ENCODE results near the gene NEU2.

The NEU2 gene

GRCh38 chr2:233032551-233033320 is at the start of gene NEU2:
Gene NEU2 (plus strand): TSS chr2:233032672. CDS start chr2:233032672, 0 bp downstream.
- Histone ChIP-seq H3K36me3 (no peaks in the 10 kb centered on the region), H3K27ac (no peak within 1 kb of the TSS), H3K4me3 (ENCODE audit: low read depth in 1 of 2, low read length in 1 of 2) (no peak within 1 kb of the TSS), H3K27me3 (no peaks in the 10 kb centered on the region), H3K4me1 (ENCODE audit: control insufficient read depth in 1 of 2, insufficient read depth in 1 of 2, low read depth in 1 of 2, low read length in 1 of 2) (no peaks in the 10 kb centered on the region), H3K9me3 (no peaks in the 10 kb centered on the region)
- no peak for TF ChIP-seq CTCF (IDR thresholded peaks at IDR 0.05)

GRCh38 chr2:232982926-232983668 is 49.4 kb upstream of the NEU2 start:
- Histone ChIP-seq H3K4me3 (ENCODE audit: low read depth in 1 of 2, low read length in 1 of 2) (no peak overlapping the region), H3K9me3 (no peaks in the 10 kb centered on the region), H3K27me3 (peaks cover 9% of the 10 kb centered on the region), H3K36me3 (no peaks in the 10 kb centered on the region), H3K4me1 (ENCODE audit: control insufficient read depth in 1 of 2, insufficient read depth in 1 of 2, low read depth in 1 of 2, low read length in 1 of 2) (no peaks in the 10 kb centered on the region), H3K27ac (no peak overlapping the region)
- no peak for TF ChIP-seq CTCF (IDR thresholded peaks at IDR 0.05)

- H3K36me3 ChIP-seq, result no peaks in the 10 kb centered on the region
- H3K4me1 ChIP-seq (ENCODE audit: control insufficient read depth in 1 of 2, insufficient read depth in 1 of 2, low read depth in 1 of 2, low read length in 1 of 2), result no peaks in the 10 kb centered on the region
- H3K9me3 ChIP-seq, result no peaks in the 10 kb centered on the region
- H3K4me3 ChIP-seq (ENCODE audit: low read depth in 1 of 2, low read length in 1 of 2), result no peak overlapping the region
- H3K27me3 ChIP-seq, result peaks cover 9% of the 10 kb centered on the region
- no peak overlapping the region for H3K27ac ChIP-seq
- no peak for TF ChIP-seq CTCF (IDR thresholded peaks at IDR 0.05)
These were observed 48.8 kb upstream of the NEU2 start for GRCh38 chr2:232983669-232984140.

- TF ChIP-seq CTCF (IDR thresholded peaks at IDR 0.05), result no peak
- Histone ChIP-seq H3K27me3 (peaks cover 9% of the 10 kb centered on the region), H3K27ac (no peak overlapping the region), H3K9me3 (no peaks in the 10 kb centered on the region), H3K36me3 (no peaks in the 10 kb centered on the region), H3K4me1 (ENCODE audit: control insufficient read depth in 1 of 2, insufficient read depth in 1 of 2, low read depth in 1 of 2, low read length in 1 of 2) (no peaks in the 10 kb centered on the region), H3K4me3 (ENCODE audit: low read depth in 1 of 2, low read length in 1 of 2) (no peak overlapping the region)
These were observed 47.8 kb upstream of the NEU2 start for GRCh38 chr2:232984451-232985207.

GRCh38 chr2:232986155-232986554 is 46.3 kb upstream of the NEU2 start:
- H3K36me3 ChIP-seq, result no peaks in the 10 kb centered on the region
- no peak overlapping the region for H3K27ac ChIP-seq
- H3K4me1 ChIP-seq (ENCODE audit: control insufficient read depth in 1 of 2, insufficient read depth in 1 of 2, low read depth in 1 of 2, low read length in 1 of 2), result no peaks in the 10 kb centered on the region
- no peak overlapping the region for H3K4me3 ChIP-seq (ENCODE audit: low read depth in 1 of 2, low read length in 1 of 2)
- peaks cover 9% of the 10 kb centered on the region for H3K27me3 ChIP-seq
- no peaks in the 10 kb centered on the region for H3K9me3 ChIP-seq
- no peak for TF ChIP-seq CTCF (IDR thresholded peaks at IDR 0.05)
